ENCODE measurements around the gene TNRC6B.
"Not testable (repeated sequence)": the region's sequence is repeated elsewhere in the genome, so short reads cannot be mapped to it uniquely, and the experiment has no call there.

The TNRC6B gene

GRCh38 chr22:40364431-40364830 lies 186.7 kb downstream of the TNRC6B start:
- no peak for DNase-seq (ENCODE audit: low read depth)

- DNase-seq (ENCODE audit: low read depth), result no peak
Measured at GRCh38 chr22:40366068-40366467, 188.3 kb downstream of the TNRC6B start.

- DNase-seq (ENCODE audit: low read depth), result no peak
Measured at GRCh38 chr22:40367342-40367741, 189.6 kb downstream of the TNRC6B start.

- DNase-seq (ENCODE audit: low read depth), result no peak
Measured at GRCh38 chr22:40368016-40368415, 190.3 kb downstream of the TNRC6B start.

- DNase-seq (ENCODE audit: low read depth), result no peak
Measured at GRCh38 chr22:40368836-40369235, 191.1 kb downstream of the TNRC6B start.

GRCh38 chr22:40374567-40374966 lies 196.8 kb downstream of the TNRC6B start:
- no peak for DNase-seq (ENCODE audit: low read depth)

GRCh38 chr22:40376149-40376548 lies 198.4 kb downstream of the TNRC6B start:
- DNase-seq (ENCODE audit: low read depth), result no peak

GRCh38 chr22:40377931-40378330 lies 200.2 kb downstream of the TNRC6B start:
- DNase-seq (ENCODE audit: low read depth), result no peak

GRCh38 chr22:40378448-40378847 lies 200.7 kb downstream of the TNRC6B start:
- DNase-seq (ENCODE audit: low read depth), result not testable (repeated sequence)

GRCh38 chr22:40381461-40381860 lies 203.7 kb downstream of the TNRC6B start:
- DNase-seq (ENCODE audit: low read depth), result no peak

GRCh38 chr22:40383905-40384304 lies 206.2 kb downstream of the TNRC6B start:
- DNase-seq (ENCODE audit: low read depth), result no peak

GRCh38 chr22:40385036-40385782 lies 207.5 kb downstream of the TNRC6B start:
- DNase-seq (ENCODE audit: low read depth), result no peak

Data from activated T-cell treated with anti-CD3 and anti-CD28 coated beads for 1 hour (primary cell).